GM21717 (cell line): ENCODE measurements around the gene ICOS.
"Not testable (repeated sequence)": the region's sequence is repeated elsewhere in the genome, so short reads cannot be mapped to it uniquely, and the experiment has no call there.

Experiments used
- ATAC-seq: cut with Tn5 transposase; IDR thresholded peaks from one replicate; pipeline ENCODE4 v1.9.1; 2021; ENCODE audit warnings: mild to moderate bottlenecking, moderate library complexity; ENCODE audit not compliant: unreplicated experiment

Gene ICOS

GRCh38 chr2:203916756-203917155, 19.8 kb upstream of the ICOS start:
- ATAC-seq = no peak

DNA sequence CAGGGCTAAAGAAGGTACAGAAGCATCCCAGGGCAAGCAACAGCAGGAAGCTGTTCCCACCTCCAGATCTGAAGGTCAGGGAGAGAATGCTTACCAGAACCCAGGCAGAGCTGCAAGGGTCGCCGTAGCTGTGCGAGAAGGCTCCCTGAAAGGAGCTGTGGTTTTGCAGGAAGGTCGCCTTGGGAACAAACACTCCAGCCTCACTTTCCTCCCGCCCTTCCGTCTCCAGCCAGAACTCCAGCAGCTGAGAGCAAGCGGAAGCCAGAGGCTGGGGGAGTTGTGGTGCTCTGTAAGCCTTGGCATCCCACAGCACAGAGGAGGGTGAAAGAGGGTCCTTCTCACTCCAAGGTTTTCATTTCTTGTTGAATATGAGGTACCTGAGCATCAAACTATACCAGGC, 18.3 kb upstream of the ICOS start:
- ATAC-seq = no peak

- no peak for ATAC-seq
These were observed 17.7 kb upstream of the ICOS start for GRCh38 chr2:203918839-203919238.

- ATAC-seq = no peak
These were observed 10.9 kb upstream of the ICOS start for GRCh38 chr2:203925512-203926158.

- ATAC-seq = no peak
These were observed 7.7 kb upstream of the ICOS start for GRCh38 chr2:203928849-203929248.

- not testable (repeated sequence) for ATAC-seq
These were observed 5.3 kb upstream of the ICOS start for GRCh38 chr2:203931262-203931661.

GRCh38 chr2:203934041-203934492, 2.5 kb upstream of the ICOS start:
- ATAC-seq = no peak

GRCh38 chr2:203934711-203935438, 1.7 kb upstream of the ICOS start:
- ATAC-seq = no peak

GRCh38 chr2:203935568-203935967, 995 bp upstream of the ICOS start:
- no peak for ATAC-seq

DNA sequence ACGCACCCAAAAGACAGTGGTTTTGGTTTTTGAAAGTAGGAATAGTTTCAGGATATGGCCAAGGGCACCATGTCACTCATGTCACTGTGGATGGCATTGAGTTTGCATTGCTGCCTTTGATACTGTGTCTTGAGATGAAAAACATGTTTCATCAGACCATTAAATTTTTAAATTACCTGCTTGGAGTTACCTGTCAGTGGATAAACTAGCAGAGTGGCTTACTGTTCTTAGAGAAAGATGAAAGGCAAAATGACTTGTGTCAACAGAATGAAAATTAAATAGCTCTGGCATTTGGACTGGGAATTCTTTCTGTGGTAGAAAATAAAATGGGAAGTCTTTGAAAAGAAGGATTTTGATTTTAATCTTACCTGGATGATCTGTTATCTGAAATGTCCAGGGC, 386 bp downstream of the ICOS start:
- no peak for ATAC-seq

GRCh38 chr2:203937788-203938187, 1.2 kb downstream of the ICOS start:
- ATAC-seq = no peak

DNA sequence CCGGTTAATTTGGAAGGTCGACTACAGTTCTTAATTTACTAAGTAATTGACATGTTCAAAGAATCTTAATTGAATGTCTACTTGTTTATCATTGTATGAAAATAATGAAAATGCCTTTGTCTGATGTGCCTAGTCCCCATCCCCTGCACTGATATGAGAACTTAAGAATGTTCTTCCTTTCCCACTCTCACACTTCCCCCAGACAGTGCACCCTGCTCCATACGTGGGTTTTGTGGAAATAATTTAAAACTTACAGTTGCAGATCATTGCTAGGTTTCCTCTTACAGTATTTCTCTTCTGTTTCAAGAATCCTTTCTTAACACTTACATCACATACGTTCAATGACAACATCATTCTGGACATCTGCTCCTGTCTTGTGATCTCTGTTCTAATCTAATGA, 3.5 kb downstream of the ICOS start:
- ATAC-seq = no peak

DNA sequence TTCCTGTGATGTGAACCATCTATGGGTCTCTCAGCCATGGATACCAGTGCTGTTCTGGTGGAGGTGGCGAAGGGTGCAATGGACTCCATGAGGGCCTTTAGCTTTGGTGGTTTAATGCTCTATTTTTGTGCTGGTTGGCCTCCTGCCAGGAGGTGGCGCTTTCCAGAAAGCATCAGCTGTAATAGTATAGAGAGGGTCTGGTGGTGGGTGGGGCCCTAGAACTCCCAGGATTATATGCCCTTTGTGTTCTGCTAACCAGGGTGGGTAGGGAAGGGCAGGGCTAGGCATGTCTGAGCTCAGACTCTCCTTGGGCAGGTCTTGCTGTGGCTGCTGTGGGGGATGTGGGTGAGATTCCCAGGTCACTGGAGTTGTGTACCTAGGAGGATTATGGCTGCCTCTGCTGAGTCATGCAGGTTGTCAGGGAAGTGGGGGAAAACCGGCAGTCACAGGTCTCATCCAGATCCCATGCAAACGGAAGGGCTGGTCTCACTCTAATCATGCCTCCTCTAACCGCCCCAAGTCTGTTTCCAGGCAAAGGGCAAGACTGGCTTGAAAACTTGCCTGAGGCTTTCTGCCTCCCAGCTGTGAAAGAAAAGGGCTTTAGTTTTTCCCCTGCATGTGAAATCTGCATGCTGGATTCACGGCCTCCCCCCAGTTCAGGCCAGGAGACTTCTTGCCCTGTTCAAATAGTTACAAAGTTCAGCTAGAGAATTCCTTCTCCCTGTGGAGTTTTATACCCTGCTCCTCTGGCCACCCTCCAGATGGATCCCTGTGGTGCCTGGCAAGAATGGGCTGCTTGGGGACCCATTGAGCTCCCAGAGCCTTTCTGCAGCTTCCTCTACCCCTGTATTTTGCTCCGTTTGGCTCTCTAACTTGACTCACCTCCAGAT, 7.2 kb downstream of the ICOS start:
- not testable (repeated sequence) for ATAC-seq

GRCh38 chr2:203948733-203949132, 12.2 kb downstream of the ICOS start:
- ATAC-seq = no peak

- no peak for ATAC-seq
These were observed 12.7 kb downstream of the ICOS start for GRCh38 chr2:203949228-203949627.

- ATAC-seq = no peak
These were observed 14.9 kb downstream of the ICOS start for GRCh38 chr2:203951366-203951902.

- no peak for ATAC-seq
These were observed 22.7 kb downstream of the ICOS start for GRCh38 chr2:203959265-203959664.

DNA sequence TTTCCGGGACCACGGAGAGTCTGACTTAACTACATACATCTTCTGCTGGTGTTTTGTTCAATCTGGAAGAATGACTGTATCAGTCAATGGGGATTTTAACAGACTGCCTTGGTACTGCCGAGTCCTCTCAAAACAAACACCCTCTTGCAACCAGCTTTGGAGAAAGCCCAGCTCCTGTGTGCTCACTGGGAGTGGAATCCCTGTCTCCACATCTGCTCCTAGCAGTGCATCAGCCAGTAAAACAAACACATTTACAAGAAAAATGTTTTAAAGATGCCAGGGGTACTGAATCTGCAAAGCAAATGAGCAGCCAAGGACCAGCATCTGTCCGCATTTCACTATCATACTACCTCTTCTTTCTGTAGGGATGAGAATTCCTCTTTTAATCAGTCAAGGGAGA, 23.1 kb downstream of the ICOS start:
- no peak for ATAC-seq

- no peak for ATAC-seq
These were observed 24.2 kb downstream of the ICOS start for GRCh38 chr2:203960811-203961210.

GRCh38 chr2:203965190-203965589, 28.6 kb downstream of the ICOS start:
- ATAC-seq = not testable (repeated sequence)

DNA sequence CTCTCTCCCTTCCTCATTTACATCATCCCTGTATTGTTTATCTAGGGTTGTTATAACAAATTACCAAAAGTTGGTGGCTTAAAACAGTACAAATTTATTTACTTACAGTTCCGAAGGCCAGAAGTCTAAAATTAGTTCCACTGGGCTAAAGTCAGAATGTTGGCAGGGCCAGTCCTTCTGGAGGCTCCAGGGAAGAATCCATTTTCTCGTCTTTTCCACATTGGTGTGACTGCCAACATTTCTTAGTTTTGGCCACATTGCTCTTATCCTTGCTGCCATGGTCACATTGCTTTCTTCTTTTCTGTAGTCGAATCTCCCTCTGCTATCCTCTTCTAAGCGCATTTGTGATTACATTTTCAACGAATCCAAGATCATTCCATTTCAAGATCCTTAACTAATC, 34.7 kb downstream of the ICOS start:
- ATAC-seq = no peak
